COLO668 (cell line): ENCODE measurements around the gene GPR4.

Experiments used
- DNase-seq: peaks from one replicate; lab custom pipeline; 2025; ENCODE audit not compliant: unreplicated experiment; lab: John Stamatoyannopoulos, UW

GPR4 gene

DNA sequence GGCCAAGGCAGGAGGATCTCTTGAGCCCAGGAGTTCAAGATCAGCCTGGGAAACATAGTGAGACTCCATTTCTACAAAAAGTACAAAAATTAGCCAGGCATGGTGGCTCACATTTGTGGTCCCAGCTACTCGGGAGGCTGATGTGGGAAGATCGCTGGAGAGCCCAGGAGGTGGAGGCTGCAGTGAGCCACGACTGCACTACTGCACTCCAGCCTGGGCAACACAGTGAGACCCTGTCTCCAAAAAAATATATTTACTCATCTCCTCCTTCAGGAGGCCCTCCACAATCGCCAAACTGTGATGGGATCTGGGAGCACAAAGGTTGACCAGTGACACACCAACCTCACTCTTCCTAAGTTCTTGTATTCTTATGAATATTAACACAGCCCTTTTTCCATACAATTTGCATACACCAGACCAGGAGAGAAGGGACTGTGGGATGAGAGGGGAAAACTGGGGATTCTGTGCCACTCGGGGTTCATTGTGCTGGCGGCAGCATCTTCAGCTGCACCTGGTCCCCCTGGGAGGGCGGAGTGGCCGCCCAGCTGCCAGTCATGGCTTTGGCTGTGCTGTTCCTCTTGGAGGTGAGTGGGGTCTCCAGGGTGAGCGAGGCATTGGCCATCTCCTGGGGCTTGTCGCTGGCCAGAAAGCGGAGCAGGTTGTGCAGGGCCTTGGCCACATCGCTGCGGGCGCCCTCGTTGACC is 11.6 kb downstream of the GPR4 start:
- no peak for DNase-seq

DNA sequence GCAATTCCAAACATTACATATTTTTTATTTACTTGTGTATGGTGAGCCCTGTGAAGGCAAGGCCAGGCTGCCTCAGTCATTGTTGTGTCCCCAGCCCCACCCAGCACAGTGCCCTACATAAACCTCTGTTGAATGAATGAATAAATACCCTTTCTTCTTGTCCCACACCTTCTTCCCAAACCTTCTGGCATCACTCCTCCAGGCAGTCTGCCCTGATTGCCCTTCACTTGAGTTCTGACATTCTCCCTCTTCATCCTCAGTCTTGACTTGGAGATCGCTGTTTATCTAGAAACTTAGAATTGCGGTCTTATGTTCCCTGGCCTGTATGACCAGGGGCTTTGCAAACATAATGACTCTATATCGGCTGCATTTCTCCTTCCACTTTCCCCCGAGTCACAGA is 12.2 kb downstream of the GPR4 start:
- DNase-seq, result no peak

DNA sequence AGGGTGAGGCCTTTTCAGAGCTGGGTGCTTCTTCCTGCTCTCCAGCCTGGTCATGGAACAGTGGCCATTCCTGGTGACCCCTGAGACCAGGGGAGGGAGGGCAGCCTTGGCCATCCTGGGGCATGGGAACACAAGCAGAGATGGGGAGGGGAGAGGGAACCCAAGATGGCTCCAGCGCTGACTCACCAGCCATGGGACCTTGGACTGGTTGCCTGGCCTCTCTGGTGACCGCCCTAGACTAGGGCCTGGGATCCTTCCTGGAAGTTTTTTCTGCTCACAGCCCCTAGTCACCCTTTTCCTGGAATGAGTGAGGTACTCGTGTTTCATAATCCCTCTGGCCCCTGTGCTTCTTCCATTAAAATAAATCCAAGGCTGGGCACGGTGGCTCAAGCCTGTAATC is 14.1 kb downstream of the GPR4 start:
- no peak for DNase-seq

DNA sequence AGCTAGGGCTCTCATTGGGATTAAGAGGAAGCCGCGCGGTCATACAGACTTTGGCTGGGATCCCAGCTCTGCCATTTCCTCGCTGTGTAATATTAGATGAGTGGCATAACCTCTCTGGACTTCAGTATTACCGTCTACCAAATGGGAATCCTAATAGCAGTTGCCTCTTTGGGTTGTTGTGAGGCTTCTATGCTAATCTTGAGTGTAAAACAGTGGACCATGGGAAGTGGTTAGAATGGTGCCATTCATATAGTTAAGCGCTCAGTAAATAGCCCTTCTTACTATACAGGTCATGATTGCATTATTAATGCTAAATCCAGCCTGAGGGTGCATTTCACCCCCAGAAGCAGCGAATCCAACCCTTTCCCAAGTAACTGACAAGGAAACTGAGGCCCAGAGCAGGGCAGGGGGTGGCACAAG is 16.8 kb downstream of the GPR4 start:
- no peak for DNase-seq

DNA sequence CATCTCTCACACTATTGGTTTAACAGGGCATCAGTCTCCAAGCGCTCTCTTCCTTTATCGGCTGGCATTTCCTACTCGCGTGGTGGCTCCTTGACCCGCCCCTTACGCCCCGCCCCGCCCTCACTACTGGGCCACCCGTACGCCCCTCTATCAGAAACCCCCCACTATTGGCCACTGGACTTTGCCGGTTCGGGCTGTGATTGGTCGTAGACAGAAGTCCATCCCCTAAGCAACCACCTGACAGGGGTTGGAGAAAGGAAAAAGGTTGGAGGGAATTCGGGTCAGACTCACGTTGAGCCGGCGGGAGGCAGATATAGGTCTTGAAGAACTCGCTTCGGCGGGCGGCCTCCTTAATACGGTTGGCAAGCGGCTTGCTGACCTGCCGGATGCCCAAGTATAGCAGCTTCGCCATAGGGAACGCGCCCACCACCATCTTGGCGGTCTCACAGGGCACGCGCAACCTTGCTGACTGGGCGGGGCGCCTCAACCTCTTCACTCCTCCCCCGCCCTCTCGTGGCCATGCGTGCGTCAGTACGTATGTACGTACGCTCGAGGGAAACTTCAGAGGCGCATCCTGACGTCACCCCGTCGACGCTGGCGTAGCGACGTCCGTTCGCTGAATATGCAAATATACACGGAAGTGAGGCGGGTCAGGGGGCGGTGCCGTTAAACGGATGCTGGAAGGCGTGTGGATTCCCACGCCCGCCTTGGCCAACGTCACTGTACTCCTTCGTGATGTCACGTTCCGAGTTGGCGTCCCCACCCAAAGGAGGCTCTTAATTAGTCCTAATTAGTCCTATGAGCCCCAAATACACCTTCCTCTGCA is 17.5 kb downstream of the GPR4 start, which contains the start of gene OPA3:
OPA3 (minus strand) TSS at position 471 of the 826 bp plus-strand sequence; CDS start at position 433, 38 bp downstream.
- DNase-seq, result peak; percentile 99

DNA sequence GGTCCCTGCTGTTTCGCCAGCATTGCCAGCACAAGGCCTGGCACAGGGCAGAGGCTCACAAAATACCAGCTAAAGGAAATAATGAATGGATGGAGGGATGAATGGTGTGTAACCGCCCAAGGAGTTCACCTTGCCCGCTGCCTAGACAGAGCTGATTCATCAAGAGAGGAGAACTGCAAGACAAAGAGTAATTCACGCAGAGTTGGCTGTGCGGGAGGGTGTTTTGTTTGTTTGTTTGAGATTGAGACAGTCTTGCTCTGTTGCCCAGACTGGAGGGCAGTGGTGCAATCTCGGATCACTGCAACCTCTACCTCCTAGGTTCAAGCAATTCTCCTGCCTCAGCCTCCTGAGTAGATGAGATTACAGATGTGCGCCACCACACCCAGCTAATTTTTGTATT is 20.4 kb downstream of the GPR4 start:
- no peak for DNase-seq

DNA sequence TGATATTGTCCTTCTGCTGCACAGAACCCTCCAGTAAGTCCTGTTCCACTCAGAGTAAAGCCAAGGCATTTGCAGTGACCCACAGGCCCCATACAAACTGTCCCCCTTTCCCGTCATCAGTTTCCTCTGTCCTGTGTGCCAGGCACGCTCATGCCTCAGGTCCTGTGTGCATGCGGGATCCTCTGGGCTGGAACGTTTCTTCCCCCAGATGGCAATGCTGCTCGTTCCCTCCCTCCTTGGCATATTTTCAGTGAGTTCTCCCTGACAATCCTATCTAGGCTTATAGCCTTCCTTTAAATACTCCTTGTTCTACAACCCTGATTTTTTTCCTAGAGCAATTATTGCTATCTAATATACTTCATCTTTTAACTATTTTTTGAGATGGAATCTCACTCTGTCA is 23.2 kb downstream of the GPR4 start:
- DNase-seq, result no peak

DNA sequence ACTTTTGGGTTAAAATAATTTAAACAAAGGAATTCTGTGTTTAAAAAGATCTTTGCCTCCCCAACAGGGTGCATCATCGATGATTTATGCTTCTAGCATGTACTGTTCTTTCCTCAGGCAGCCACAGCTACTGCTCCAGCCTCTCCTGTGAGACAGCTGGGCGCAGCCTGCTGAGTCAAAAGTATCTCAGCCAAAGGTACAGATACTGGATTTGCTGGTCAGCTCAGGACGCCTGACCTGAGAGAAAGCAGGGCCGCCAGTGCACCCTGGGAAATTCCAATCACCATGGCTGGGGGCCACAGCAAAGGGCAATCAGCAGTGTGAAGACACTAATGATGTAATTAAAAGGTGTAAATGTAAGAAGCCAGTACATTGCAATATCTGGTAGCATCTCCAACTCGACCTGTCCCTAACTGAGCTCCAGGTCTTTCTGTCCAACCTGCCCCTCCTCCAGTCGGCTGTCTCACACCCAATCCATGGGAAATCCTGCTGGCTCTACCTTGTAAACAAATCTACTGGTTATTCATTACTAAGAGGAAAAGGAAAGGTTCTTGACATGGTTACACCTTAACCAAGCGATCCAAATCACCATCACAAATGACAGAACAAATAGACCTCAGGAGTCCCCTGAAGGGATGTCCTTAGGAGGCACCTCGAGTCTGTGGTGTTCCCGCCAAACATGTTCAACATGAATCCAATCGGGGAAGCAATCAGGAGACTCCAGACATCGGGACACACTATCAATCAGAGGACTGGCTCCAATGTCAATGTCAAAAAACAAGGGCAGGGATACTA is 24.7 kb downstream of the GPR4 start:
- DNase-seq, result no peak

DNA sequence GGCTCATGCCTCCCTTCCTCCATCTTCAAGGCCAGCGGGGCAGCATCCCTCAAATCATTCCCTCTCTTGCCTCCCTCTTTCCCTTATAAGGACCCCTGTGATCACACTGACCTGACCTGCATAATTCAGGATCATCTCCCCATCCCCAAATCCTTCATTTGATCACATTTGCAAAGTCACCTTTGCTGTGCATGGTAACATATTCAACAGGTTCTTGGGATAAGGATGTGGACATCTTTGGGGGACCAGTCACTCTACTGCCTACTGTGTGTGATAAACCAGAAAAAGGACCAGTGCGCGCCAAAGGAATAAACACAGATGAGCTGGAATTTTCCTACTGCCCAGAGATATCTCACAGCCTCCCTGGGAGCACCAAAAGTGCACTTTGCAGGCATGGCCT is 25.3 kb downstream of the GPR4 start:
- no peak for DNase-seq

DNA sequence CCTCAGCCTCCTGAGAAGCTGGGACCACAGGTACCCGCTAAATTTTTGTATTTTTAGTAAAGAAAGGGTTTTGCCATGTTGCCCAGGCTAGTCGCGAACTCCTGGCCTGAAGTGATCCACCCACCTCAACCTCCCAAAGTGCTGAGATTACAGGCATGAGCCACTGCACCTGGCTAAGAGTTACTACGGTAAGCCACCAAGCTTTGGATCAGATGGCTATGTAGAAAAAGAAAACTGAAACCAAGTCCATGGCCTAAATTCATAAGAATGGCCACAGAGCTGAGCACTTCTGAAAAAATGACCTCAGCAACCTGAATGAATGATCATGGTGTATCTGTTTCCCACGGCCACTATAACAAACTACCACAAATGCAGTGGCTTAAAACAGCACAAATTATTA is 26.8 kb downstream of the GPR4 start:
- no peak for DNase-seq

DNA sequence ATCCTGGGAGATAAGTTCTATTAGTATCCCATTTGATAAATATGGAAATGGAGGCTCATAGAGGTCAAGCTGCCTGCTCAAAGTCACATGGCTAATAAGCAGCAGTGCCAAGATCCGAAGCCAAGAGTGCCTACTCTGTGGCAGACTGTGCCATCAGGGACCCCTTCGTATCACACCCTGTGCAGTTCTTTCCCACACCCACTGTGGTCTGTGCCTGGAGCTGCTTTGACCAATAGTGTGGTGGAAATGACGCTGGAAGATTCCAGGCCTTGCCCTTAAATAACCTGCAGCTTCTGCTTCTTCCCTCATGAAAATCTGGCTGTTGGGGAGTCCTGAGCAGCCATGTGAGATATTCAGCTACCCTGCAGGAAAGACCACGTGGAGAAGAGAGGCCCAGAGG is 27.5 kb downstream of the GPR4 start:
- no peak for DNase-seq

DNA sequence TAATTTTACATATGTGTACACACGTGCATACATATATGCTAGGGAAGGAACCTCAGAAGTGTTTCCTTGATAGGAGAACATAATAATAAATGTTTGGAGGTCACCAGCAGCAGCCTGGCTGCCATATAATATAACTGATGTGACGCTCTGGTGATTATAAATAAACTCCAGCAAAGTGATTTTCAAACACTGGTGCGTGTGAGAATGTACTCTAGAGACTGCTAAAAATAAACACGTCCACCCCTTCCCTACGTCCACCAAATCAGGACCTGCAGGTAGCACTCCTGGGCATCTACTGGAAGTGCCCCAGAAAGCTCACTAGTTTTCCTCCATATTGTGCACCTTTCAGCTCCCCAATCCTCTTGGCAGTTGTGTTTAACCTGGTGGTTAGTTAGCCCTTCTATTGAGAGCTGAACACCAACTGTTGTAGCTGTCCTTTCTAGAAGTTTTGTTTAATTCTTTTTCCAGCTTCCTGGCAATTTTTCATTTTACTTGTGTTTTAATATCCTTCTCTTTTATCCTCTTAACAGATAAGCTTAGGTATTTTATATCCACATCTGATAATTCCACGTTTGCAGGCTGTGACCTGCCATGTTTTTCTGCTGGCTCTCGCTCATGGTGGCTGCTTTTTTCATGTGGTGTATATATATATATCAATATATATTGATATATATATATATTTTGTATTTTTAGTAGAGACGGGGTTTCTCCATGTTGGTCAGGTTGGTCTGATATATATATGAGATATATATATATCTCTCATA is 30.4 kb downstream of the GPR4 start:
- no peak for DNase-seq

DNA sequence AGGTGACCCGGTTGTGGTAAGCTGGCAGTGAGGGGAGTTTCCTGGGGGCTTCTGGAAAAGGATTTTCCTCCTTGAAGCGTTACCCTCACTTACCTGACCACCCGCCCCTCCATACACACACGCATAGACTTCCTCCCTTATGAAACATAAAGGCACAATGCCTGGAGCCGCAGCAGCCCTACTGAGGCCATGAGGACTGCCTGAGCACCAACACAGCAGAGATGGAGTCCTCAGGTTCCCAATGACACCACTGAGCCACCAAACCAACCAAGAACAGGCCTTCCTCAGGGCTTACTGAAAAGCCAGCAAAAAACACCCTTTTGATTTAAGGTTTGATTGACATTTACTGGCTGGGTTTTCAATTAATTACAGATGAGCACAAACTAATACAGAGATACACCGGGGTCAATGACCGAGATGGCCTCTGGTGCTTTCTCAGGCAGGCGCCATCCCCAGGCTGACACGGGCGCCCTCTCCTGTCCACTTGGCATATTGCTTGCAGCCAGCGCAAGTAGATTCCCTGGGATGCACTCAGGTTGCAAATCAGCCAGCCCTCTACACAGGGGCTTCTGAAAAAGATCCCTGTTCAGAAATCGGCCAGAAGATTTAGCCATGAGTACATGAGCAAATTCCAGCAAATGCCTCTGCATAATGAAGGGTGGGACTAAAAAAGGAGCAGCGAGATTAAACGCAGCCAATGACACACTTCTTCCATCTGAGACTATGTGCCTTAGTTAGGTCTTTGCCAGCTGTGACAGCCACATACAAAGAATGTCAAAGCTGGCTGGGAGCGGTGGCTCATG is 32.2 kb downstream of the GPR4 start:
- peak; percentile 34 for DNase-seq

DNA sequence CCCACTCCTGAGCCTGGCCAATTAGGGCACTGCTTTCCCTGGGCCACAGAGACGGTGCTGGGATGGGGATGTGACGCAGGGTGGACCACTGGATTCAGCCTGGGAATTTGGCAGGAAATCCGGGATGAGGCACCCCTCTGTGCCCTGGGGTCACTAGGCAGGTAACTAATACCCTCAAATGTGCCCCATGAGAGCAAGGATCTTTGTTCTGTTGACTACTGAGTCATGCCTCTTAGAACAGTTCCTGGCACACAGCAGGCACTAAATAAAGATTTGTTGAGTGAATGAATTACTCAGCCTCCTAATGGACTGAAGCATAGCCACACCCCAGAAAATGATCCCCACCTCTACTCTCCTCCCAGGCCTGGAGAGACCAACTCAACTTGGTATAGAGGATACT is 33.3 kb downstream of the GPR4 start:
- DNase-seq, result no peak

DNA sequence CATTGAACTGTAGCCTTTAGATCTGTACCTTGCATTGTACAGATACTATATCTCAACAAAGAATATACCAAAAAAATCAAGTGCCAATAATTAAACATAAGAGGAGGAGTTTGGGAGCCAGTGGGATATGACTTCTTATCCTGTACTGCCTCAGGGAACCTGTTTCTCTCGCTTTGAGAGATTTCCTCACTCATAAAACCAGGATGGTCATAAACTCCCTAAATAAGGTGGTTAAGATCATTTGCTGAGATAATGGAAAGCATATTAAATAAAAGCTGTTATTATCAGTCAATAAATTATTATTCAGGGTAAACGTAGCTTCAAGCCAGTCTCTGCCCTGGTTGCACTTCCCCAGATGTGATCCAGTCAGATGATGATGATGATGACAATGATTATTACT is 34.4 kb downstream of the GPR4 start:
- DNase-seq, result no peak

DNA sequence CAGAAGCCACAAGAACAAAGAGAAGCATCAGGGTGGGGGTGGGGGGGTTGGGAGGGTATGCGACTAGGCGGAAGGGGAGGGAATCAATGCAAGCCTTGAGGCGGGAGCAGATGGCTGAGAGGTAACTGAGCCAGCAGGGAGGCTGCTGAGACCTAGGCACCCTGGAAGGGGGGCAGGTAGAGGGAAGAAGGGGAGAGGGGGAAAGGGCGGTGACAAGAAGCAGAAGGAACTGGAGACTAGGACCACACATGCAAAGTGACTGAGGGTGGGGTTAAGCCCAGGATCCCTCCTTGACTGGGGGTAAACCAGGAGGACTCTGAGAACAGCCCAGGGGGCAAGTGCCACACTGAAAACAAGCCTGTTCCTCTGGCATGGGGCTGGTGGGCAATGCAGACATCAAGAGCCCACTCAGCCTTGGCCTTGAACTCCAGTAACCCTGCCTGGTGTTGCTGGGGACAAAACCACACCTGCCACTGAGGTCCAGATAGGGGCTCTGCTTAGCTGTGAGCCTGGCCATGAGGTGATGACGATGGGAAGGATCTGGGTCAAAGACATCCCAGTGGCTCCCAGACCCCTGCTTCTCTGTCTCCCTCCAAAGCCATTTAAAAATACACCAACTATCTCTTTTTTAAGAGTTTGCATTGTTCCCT is 37.8 kb downstream of the GPR4 start:
- no peak for DNase-seq

DNA sequence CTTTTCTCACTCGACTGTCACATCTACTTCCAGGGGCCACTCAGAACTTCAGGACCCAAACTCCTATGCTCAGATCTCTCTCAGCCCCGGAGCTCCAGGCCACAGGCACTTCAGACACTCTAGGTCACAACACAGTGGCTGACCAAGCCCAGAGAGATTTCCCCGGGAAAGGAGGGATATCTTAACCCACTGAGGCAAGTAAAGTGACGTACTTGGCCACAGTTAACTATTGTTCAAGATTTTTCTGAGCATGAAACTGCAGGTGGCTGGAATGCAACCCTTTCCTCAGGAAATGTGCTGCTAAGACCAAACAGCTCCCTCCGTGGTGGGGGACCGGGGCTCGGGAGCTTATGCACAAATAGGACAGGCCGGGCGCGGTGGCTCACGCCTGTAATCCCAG is 41.3 kb downstream of the GPR4 start:
- no peak for DNase-seq

DNA sequence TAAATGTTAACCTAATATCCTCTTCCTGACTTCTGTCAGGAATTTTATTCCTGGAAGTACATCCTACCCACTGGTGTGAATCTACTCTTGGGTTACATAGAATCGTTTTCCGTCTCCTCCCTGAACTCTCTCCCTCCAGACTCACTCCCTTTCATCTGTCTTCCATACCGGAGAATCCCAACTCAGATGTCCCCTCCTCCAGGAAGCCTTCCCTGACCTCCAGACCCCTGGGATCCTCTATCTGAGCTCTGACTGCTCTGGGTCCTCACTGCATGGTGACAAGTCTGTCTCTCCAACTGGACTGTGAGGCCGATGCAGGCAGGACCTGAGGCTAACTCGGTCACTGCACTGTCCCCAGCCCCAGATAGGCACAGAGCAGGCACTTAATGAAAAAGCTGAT is 42.0 kb downstream of the GPR4 start:
- no peak for DNase-seq

DNA sequence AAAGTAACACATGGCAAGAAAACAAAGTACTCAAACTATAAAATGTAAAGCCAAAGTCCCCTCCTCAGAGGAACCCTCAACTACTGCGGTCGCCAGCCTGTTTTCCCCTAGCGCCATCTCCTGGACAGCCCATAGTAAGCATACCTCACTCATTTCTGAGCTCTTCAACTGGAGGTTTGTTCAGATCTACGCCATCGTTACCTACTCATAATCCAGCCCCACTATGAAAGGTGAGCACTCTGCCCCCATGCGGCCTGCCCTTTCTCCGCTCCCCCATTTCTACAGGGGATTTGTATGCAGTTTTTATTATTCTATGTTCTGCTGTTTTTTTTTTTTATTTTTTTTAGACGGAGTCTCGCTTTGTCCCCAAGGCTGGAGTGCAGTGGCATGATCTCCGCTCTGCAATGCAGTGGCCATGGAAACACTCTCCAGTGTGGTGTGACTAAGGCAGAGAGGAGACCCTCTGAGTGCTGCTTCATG is 43.6 kb downstream of the GPR4 start:
- peak; percentile 15 for DNase-seq
